Measurements from ENCODE around the gene SMIM41. TPM values are rescaled to one million over a fixed set of nuclear protein-coding genes. Genes with fewer than 3 reads are reported as not detected.

Gene SMIM41
- total and polyA plus RNA-seq, 12 donors: 0.10 to 2.1 (median 0.68) TPM; not detected in 8

DNA sequence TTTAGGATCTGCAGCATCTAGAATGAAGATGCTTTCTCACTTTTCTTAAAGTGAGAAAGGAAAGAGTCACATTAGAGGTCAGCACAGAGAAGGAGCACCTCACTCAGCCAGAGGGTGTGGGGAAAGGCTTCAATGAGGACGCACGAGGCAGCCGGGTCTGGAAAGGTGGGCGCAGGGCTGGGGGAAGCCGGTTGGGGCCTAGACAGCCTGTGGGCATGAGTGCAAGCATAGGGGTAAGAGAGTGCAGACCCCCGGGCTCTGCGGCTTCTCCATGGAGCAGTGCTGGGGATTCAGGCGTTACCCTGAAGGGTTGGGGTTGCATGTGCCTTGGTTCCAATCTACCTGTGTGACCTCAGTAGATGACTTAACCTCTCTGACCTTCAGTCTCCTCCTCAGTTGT is 62.4 kb downstream of the SMIM41 start:
- 81 to 86% (median 85%) methylated on average over 8 of the region's 8 CpGs for WGBS, 4 donors

DNA sequence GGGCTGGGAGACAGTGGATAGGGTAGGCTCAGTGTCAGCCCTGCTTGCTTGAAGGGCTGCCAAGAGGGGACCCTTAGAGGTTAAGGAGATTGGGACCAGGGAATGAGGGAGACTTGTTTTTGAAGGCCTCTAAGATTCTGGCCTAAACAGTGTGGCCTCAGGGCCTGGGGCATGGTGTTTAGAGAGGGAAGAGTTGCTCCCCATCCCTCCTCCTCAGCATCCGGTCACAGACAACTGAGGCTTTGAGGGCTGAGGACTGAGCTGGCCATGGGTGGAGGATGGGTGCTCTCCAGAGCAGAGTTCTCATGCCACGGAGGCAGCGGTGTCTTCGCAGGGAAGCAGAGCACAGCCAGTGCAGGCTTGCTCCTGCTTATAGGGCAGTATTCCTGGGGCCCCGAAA is 62.9 kb downstream of the SMIM41 start:
- H3K27me3 ChIP-seq: no peaks in the 10 kb centered on the region
- intact Hi-C loops (cut with DNase I): loop anchor here (10.0 kb wide), 2 partner anchors 732 to 842 kb away; no protein-coding TSS in a partner anchor
- no peak for DNase-seq
- H3K36me3 ChIP-seq (replicated peaks in 1 of 2): no peaks in the 10 kb centered on the region
- no peak overlapping the region for H3K27ac ChIP-seq
- TF ChIP-seq POLR2A (IDR thresholded peaks at IDR 0.05): no peak
- TF ChIP-seq, protein P1, sequence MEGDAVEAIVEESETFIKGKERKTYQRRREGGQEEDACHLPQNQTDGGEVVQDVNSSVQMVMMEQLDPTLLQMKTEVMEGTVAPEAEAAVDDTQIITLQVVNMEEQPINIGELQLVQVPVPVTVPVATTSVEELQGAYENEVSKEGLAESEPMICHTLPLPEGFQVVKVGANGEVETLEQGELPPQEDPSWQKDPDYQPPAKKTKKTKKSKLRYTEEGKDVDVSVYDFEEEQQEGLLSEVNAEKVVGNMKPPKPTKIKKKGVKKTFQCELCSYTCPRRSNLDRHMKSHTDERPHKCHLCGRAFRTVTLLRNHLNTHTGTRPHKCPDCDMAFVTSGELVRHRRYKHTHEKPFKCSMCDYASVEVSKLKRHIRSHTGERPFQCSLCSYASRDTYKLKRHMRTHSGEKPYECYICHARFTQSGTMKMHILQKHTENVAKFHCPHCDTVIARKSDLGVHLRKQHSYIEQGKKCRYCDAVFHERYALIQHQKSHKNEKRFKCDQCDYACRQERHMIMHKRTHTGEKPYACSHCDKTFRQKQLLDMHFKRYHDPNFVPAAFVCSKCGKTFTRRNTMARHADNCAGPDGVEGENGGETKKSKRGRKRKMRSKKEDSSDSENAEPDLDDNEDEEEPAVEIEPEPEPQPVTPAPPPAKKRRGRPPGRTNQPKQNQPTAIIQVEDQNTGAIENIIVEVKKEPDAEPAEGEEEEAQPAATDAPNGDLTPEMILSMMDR (IDR thresholded peaks at IDR 0.05): no peak
- H3K4me3 ChIP-seq: no peak overlapping the region
- peaks cover under 1 to 3% of the 10 kb centered on the region in 2 donors for H3K4me1 ChIP-seq (replicated peaks in 1 of 2)
- no peaks in the 10 kb centered on the region for H3K9me3 ChIP-seq (replicated peaks in 1 of 3)
- WGBS, 4 donors: 69 to 100% (median 92%) methylated on average over 4 to 5 of the region's 5 CpGs

More for the DNA sequence above, 62.4 kb downstream of the SMIM41 start:
- intact Hi-C loops (cut with DNase I): loop anchor here (10.0 kb wide), 2 partner anchors 733 to 843 kb away; no protein-coding TSS in a partner anchor
- H3K36me3 ChIP-seq (replicated peaks in 1 of 2): no peaks in the 10 kb centered on the region
- no peak for DNase-seq
- no peak overlapping the region for H3K4me3 ChIP-seq
- H3K27ac ChIP-seq: no peak overlapping the region
- H3K4me1 ChIP-seq (replicated peaks in 1 of 2): peaks cover 0 to under 1% of the 10 kb centered on the region in 2 donors
- TF ChIP-seq POLR2A (IDR thresholded peaks at IDR 0.05): no peak
- TF ChIP-seq, protein P1 (IDR thresholded peaks at IDR 0.05): no peak
- no peaks in the 10 kb centered on the region for H3K27me3 ChIP-seq
- H3K9me3 ChIP-seq (replicated peaks in 1 of 3): no peaks in the 10 kb centered on the region

- H3K9me3 ChIP-seq (replicated peaks in 1 of 3): no peaks in the 10 kb centered on the region
- intact Hi-C loops (cut with DNase I): loop anchor here (10.0 kb wide), 2 partner anchors 730 to 840 kb away; no protein-coding TSS in a partner anchor
- 82 to 93% (median 88%) methylated on average over 5 to 16 of the region's 16 CpGs for WGBS, 4 donors
- no peak overlapping the region for H3K27ac ChIP-seq
- DNase-seq: no peak
- no peaks in the 10 kb centered on the region for H3K27me3 ChIP-seq
- H3K4me1 ChIP-seq (replicated peaks in 1 of 2): peaks cover 3 to 5% of the 10 kb centered on the region in 2 donors
- H3K36me3 ChIP-seq (replicated peaks in 1 of 2): no peaks in the 10 kb centered on the region
- TF ChIP-seq POLR2A (IDR thresholded peaks at IDR 0.05): no peak
- TF ChIP-seq, protein P1 (IDR thresholded peaks at IDR 0.05): no peak
- no peak overlapping the region for H3K4me3 ChIP-seq
Measured at GRCh38 chr12:52144512-52145227, 65.2 kb downstream of the SMIM41 start.

- intact Hi-C loops (cut with DNase I): loop anchor here (10.0 kb wide), 2 partner anchors 729 to 839 kb away; no protein-coding TSS in a partner anchor
- 81 to 93% (median 89%) methylated on average over 10 to 18 of the region's 18 CpGs for WGBS, 4 donors
- Histone ChIP-seq H3K4me1 (replicated peaks in 1 of 2) (peaks cover 3 to 5% of the 10 kb centered on the region in 2 donors), H3K27ac (no peak overlapping the region), H3K27me3 (no peaks in the 10 kb centered on the region), H3K4me3 (no peak overlapping the region), H3K36me3 (replicated peaks in 1 of 2) (no peaks in the 10 kb centered on the region), H3K9me3 (replicated peaks in 1 of 3) (no peaks in the 10 kb centered on the region)
- no peak for TF ChIP-seq POLR2A (IDR thresholded peaks at IDR 0.05)
- TF ChIP-seq, protein P1 (IDR thresholded peaks at IDR 0.05): no peak
- DNase-seq: no peak
Measured at GRCh38 chr12:52145228-52146088, 66.0 kb downstream of the SMIM41 start.
